ENCODE measurements around the gene TNFRSF21.

Gene TNFRSF21

DNA sequence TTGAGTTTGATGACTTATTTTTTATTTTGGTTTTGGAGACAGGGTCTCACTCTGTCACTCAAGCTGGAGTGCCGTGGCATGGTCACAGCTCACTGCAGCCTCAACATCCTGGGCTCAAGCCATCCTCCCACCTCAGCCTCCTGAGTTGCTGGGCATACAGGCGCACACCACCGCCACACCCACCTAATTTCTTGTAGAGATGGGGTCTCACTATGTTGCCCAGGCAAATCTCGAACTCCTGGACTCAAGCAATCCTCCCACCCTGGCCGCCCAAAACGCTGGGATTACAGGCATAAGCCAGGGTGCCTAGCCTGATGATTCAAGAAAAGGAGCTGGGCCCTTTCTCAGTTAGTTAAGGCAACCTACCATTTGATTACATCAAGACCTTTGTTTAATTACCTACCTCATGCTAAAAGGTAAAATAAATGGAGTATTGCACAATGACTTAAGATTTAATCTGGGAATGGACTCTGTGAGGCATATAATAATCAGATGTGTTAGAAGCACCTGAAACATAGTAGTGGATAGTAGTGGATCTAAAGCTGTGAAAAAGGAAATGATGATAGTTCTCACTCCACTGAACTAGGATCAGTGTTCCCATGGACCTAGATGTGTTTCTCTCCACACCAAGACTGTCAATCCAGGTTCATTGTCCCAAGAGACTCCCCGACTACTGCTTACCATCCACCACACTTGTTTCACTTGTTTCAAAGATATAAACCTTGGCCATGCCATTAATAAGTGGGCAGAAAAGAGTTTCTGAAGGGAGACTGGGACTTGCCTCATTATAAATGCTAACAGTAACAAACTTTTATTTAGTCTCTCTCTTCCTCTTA is 2.1 kb downstream of the TNFRSF21 start:
- no peak for ATAC-seq (ENCODE audit: low read depth)
- DNase-seq (ENCODE audit: low spot score), result no peak
- TF ChIP-seq, protein P1, sequence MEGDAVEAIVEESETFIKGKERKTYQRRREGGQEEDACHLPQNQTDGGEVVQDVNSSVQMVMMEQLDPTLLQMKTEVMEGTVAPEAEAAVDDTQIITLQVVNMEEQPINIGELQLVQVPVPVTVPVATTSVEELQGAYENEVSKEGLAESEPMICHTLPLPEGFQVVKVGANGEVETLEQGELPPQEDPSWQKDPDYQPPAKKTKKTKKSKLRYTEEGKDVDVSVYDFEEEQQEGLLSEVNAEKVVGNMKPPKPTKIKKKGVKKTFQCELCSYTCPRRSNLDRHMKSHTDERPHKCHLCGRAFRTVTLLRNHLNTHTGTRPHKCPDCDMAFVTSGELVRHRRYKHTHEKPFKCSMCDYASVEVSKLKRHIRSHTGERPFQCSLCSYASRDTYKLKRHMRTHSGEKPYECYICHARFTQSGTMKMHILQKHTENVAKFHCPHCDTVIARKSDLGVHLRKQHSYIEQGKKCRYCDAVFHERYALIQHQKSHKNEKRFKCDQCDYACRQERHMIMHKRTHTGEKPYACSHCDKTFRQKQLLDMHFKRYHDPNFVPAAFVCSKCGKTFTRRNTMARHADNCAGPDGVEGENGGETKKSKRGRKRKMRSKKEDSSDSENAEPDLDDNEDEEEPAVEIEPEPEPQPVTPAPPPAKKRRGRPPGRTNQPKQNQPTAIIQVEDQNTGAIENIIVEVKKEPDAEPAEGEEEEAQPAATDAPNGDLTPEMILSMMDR (IDR thresholded peaks at IDR 0.05; ENCODE audit: poor library complexity, severe bottlenecking), result no peak
- Histone ChIP-seq H3K27me3 (ENCODE audit: insufficient read depth, poor library complexity, severe bottlenecking) (no peaks in the 10 kb centered on the region), H3K27ac (ENCODE audit: poor library complexity, severe bottlenecking) (peak overlapping the region; percentile 65), H3K4me1 (ENCODE audit: insufficient read depth, poor library complexity, severe bottlenecking) (peaks cover 22% of the 10 kb centered on the region), H3K4me3 (ENCODE audit: severe bottlenecking) (peak overlapping the region; percentile 67), H3K36me3 (ENCODE audit: low read depth) (peaks cover 26% of the 10 kb centered on the region), H3K9me3 (ENCODE audit: severe bottlenecking) (no peaks in the 10 kb centered on the region)

DNA sequence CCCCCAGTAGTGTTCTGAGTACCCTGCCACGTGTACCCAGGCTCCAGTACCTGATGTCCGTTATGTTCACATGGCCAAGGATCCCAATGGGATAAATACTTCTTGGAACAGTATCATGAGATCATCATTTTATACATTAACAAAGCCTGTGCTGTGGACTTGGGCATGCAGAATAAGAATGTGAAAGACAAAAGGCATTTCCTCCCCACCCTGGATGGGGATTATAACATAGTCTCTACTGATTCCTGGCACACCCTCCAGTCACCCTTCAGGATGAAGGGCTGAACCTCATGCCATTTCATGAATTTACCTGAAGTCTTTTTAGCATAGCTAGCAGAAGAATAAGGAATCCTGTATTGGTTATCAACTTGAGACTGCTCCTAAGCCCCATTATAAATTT is 2.8 kb downstream of the TNFRSF21 start:
- no peak overlapping the region for H3K4me3 ChIP-seq (ENCODE audit: severe bottlenecking)
- peaks cover 22% of the 10 kb centered on the region for H3K4me1 ChIP-seq (ENCODE audit: insufficient read depth, poor library complexity, severe bottlenecking)
- TF ChIP-seq, protein P1 (IDR thresholded peaks at IDR 0.05; ENCODE audit: poor library complexity, severe bottlenecking), result no peak

DNA sequence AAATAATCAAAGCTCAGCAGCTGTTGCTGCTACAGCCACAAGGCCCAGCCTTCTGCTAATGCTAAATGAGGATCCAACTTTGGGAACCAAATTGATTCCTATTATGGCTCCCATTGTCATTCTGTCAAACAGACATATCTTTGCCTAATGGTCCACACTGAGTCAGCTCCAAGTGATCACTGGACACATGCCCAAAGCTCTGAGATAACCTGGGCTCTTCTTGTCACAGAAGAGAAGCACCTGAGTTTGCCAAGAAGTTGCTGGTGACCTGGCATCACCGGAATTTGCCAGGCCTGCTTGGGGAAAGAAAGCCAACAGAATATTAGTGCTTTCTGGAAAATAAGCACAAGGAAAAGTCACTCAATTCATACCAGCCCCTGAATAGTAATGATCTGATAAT is 5.8 kb downstream of the TNFRSF21 start:
- no peaks in the 10 kb centered on the region for H3K9me3 ChIP-seq (ENCODE audit: severe bottlenecking)
- peaks cover 19% of the 10 kb centered on the region for H3K4me1 ChIP-seq (ENCODE audit: insufficient read depth, poor library complexity, severe bottlenecking)

More for the DNA sequence above, 2.8 kb downstream of the TNFRSF21 start:
- DNase-seq (ENCODE audit: low spot score) (no peak), ATAC-seq (ENCODE audit: low read depth) (peak; percentile 28; the same call in 2 of the 3 replicates)
- H3K36me3 ChIP-seq (ENCODE audit: low read depth), result peaks cover 26% of the 10 kb centered on the region
- H3K27ac ChIP-seq (ENCODE audit: poor library complexity, severe bottlenecking), result peak overlapping the region; percentile 65
- no peaks in the 10 kb centered on the region for H3K9me3 ChIP-seq (ENCODE audit: severe bottlenecking)
- no peaks in the 10 kb centered on the region for H3K27me3 ChIP-seq (ENCODE audit: insufficient read depth, poor library complexity, severe bottlenecking)

DNA sequence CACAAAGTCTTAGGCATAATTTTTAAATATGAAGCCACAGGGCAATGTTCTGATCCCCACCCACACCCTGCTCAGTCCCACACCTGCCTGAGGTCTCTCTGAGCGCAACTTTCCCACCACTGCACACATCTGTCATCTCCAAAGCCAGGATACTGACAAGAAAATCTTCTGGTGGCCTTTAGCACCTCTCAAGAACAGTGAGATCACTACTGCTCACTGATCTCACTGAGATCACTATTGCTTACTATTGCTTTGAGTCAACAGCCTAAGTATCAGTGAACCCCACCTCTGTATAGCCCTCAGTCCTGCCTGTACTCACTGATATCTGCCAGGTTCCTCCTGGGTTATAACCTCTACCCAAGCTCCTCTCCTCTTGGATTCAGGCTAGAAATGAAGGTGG is 6.4 kb downstream of the TNFRSF21 start:
- Histone ChIP-seq H3K36me3 (ENCODE audit: low read depth) (peaks cover 26% of the 10 kb centered on the region), H3K27ac (ENCODE audit: poor library complexity, severe bottlenecking) (no peak overlapping the region), H3K27me3 (ENCODE audit: insufficient read depth, poor library complexity, severe bottlenecking) (no peaks in the 10 kb centered on the region), H3K4me1 (ENCODE audit: insufficient read depth, poor library complexity, severe bottlenecking) (peaks cover 19% of the 10 kb centered on the region), H3K9me3 (ENCODE audit: severe bottlenecking) (no peaks in the 10 kb centered on the region), H3K4me3 (ENCODE audit: severe bottlenecking) (no peak overlapping the region)
- DNase-seq (ENCODE audit: low spot score), result no peak
- ATAC-seq (ENCODE audit: low read depth), result no peak
- TF ChIP-seq, protein P1 (IDR thresholded peaks at IDR 0.05; ENCODE audit: poor library complexity, severe bottlenecking), result no peak

More for the DNA sequence above, 5.8 kb downstream of the TNFRSF21 start:
- peaks cover 26% of the 10 kb centered on the region for H3K36me3 ChIP-seq (ENCODE audit: low read depth)
- ATAC-seq (ENCODE audit: low read depth), result no peak
- no peak for DNase-seq (ENCODE audit: low spot score)
- H3K27me3 ChIP-seq (ENCODE audit: insufficient read depth, poor library complexity, severe bottlenecking), result no peaks in the 10 kb centered on the region
- TF ChIP-seq, protein P1 (IDR thresholded peaks at IDR 0.05; ENCODE audit: poor library complexity, severe bottlenecking), result no peak
- no peak overlapping the region for H3K27ac ChIP-seq (ENCODE audit: poor library complexity, severe bottlenecking)
- no peak overlapping the region for H3K4me3 ChIP-seq (ENCODE audit: severe bottlenecking)

DNA sequence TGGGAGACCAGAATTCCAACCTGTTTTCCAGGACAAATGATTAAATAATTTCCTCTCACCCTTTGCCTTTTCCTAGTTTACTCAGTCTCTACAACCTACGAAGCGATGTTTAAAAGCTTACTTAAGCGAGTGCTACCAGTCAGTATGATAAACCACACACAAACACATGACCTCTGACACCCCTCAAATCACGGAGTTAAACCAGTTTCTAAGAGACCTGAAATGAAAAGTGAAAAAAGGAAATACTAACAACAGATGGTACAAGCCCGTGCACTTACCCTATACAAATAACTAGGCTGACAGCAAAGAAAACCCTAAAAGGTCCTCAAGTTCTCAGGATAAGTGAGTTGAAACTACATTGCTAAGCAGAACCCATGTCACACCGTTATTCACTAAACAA is 7.7 kb downstream of the TNFRSF21 start:
- ATAC-seq (ENCODE audit: low read depth) (no peak), DNase-seq (ENCODE audit: low spot score) (no peak)
- Histone ChIP-seq H3K4me3 (ENCODE audit: severe bottlenecking) (no peak overlapping the region), H3K27me3 (ENCODE audit: insufficient read depth, poor library complexity, severe bottlenecking) (no peaks in the 10 kb centered on the region), H3K4me1 (ENCODE audit: insufficient read depth, poor library complexity, severe bottlenecking) (peaks cover 10% of the 10 kb centered on the region), H3K9me3 (ENCODE audit: severe bottlenecking) (no peaks in the 10 kb centered on the region), H3K36me3 (ENCODE audit: low read depth) (peaks cover 20% of the 10 kb centered on the region), H3K27ac (ENCODE audit: poor library complexity, severe bottlenecking) (no peak overlapping the region)
- TF ChIP-seq, protein P1 (IDR thresholded peaks at IDR 0.05; ENCODE audit: poor library complexity, severe bottlenecking), result no peak

Measured in RWPE2 (cell line).